ENCODE measurements around the gene FAM83E.
"Not testable (repeated sequence)": the region's sequence is repeated elsewhere in the genome, so short reads cannot be mapped to it uniquely, and the experiment has no call there.

FAM83E gene

DNA sequence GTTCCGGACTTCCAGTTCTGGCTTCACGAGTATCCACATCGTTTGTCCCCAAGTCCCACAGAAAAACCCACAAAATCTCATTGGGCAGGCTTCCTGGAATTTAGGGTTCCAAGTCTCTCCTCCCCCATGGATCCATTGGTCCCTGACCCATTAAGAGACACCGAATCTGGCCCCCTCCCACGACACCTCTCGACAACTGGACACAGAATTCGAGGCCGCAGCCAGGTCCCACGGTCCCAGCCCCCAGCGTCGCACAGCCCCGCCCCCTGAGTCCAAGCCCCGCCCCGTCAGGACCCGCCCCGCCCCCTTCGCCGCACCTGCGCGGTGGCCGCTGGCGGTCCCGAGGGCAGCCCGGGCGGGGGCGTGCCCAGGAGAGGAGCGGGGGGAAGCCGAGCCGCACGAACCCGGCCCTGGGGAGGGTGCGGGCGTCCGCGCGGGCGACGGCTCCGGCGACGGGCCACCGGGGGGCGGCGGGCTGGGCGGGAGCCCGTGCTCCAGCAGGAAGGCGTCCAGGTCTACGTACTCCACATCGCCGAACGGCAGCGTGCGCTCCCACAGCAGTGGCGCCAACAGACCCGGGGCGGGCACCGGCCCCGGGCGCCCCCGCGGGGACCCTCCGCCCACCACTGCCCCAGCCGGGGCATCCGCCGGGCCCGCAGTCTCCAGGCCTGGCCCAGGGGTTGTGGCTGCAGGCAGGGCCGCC lies 20.5 kb upstream of the FAM83E start:
- peak overlapping the region; percentile 58 for H3K4me3 ChIP-seq (ENCODE audit: low read depth, low read length)

DNA sequence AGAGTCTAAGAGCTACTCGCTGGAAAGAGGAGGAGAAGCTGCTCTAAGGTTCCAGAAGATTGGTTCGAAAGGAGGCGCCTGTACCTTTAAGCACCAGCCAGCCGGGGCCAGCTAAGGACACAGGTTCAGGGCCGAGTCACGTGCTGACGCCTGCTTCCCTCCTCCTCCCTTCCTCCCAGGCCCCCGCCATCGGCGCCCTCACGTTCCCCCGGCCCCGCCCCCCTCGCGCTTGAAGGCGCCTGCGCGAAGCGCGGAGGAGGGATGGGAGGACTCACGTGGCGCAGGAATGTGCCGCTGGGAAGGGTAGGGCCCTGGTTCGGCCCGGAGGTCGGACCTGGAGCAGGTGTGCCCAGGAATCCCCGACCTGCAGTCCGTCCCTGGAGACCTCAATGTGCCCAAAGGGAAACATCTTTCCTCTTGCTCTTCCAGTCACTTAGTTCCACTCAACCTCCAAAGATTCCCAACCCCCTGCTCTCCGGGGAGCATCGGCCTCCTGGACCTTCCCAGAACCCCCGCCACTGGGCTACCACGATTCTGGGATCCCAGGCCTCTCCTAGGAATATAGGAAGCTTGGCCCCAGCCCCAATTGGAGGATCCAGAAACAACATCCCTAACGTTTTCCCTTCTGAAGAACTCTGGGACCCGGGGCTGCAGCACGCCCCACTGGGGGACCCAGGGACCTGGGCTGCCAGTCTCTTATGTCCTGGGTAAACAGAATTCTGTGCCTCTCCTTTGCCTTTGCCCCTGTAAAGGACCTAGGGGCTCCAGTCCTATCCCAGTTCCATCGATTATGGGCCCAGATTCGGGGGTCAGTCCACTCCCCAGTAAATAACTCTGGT lies 19.8 kb upstream of the FAM83E start:
- TF ChIP-seq, protein P1, sequence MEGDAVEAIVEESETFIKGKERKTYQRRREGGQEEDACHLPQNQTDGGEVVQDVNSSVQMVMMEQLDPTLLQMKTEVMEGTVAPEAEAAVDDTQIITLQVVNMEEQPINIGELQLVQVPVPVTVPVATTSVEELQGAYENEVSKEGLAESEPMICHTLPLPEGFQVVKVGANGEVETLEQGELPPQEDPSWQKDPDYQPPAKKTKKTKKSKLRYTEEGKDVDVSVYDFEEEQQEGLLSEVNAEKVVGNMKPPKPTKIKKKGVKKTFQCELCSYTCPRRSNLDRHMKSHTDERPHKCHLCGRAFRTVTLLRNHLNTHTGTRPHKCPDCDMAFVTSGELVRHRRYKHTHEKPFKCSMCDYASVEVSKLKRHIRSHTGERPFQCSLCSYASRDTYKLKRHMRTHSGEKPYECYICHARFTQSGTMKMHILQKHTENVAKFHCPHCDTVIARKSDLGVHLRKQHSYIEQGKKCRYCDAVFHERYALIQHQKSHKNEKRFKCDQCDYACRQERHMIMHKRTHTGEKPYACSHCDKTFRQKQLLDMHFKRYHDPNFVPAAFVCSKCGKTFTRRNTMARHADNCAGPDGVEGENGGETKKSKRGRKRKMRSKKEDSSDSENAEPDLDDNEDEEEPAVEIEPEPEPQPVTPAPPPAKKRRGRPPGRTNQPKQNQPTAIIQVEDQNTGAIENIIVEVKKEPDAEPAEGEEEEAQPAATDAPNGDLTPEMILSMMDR (IDR thresholded peaks at IDR 0.05; ENCODE audit: low read depth, low read length): no peak
- H3K4me3 ChIP-seq (ENCODE audit: low read depth, low read length): peak overlapping the region; percentile 16; the same call in 1 of the 2 replicates

More for the DNA sequence above, 20.5 kb upstream of the FAM83E start:
- TF ChIP-seq, protein P1 (IDR thresholded peaks at IDR 0.05; ENCODE audit: low read depth, low read length): no peak

DNA sequence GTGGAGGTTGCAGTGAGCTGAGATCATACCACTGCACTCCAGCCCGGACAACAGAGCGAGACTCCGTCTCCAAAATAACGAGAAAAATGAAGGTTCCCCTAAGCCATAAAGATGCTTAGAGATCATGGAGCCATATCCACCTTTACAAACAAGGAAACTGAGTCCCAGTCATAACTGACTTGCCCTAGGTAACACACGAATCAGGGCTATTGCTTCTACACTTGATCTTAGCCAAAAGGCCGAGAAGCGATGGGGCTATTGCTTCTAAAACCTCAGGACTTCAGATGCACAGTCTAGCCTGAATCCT lies 19.1 kb upstream of the FAM83E start:
- TF ChIP-seq, protein P1 (IDR thresholded peaks at IDR 0.05; ENCODE audit: low read depth, low read length): no peak
- H3K4me3 ChIP-seq (ENCODE audit: low read depth, low read length): no peak overlapping the region

DNA sequence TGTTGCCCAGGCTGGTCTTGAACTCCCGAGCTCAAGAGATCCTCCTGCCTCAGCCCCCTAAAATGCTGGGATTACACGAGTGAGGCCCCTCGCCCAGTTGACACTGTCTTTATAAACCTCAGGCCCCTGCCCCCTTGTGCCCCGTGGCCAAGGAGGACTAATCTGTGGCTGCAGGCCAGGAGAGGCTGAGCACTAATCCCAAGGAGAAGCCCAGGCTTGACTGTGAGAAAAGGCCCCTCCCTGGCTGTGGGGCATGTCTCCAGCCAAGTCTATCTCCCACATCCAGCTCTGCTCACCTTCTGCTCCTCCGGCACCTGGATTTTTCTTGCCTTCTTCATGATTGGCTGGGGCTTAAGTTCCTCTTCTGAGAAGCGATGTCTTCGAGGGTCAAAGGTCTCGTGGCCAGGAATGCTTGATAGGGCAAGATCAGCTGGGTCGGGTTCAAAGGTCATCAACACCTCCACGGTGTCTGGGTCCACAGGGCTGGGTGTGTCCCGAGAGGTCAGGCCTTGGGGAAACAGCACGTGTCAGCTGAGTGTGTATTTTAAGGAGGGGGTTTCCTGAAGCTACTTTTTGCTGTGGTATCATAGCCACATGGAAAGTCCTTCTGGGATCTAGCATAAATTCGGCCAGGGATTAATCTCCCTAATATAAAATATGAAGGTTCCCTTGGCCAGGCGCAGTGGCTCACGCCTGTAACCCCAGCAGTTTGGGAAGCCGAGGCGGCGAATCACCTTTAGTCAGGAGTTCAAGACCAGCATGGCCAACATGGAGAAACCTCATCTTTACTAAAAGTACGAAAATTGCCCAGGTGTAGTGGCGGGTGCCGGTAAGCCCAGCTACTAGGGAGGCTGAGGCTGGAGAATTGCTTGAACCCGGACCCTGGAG lies 18.5 kb upstream of the FAM83E start:
- H3K4me3 ChIP-seq (ENCODE audit: low read depth, low read length): no peak overlapping the region
- TF ChIP-seq, protein P1 (IDR thresholded peaks at IDR 0.05; ENCODE audit: low read depth, low read length): no peak

DNA sequence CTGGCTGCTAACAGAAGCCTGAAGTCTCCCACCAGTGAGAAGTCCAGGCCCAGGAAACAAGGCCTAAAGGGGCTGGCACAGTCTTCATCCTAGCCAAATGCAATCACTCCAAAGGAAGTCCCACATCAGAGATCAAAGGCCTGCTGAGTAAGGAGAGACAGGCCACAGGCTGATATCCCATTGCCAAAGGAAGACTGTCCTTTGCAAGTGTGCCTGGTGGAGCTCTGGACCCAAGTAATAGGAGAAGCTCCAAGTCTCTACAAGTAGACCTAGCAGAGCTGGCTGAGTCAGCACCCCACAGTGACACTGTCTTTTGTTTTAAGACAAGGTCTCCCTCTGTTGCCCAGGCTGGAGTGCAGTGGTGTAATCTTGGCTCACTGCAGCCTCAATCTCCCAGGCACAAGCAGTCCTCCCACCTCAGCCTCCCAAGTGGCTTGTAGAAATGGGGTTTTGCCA lies 17.8 kb upstream of the FAM83E start:
- TF ChIP-seq, protein P1 (IDR thresholded peaks at IDR 0.05; ENCODE audit: low read depth, low read length): no peak
- H3K4me3 ChIP-seq (ENCODE audit: low read depth, low read length): no peak overlapping the region

DNA sequence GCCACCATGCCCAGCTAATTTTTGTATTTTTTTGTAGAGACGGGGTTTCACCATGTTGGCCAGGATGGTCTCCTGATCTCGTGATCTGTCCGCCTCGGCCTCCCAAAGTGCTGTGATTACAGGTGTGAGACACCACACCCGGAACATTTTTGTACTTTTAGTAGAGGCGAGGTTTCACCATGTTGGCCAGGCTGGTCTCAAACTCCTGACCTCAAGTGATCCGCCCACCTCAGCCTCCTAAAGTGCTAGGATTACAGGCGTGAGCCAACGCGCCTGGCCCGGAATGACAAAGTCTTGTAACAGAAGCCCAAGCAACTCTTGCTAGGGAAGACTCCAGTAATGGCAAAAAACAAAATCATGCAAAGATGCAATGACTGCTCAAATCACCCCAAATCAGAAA lies 17.4 kb upstream of the FAM83E start:
- H3K4me3 ChIP-seq (ENCODE audit: low read depth, low read length): not testable (repeated sequence)

DNA sequence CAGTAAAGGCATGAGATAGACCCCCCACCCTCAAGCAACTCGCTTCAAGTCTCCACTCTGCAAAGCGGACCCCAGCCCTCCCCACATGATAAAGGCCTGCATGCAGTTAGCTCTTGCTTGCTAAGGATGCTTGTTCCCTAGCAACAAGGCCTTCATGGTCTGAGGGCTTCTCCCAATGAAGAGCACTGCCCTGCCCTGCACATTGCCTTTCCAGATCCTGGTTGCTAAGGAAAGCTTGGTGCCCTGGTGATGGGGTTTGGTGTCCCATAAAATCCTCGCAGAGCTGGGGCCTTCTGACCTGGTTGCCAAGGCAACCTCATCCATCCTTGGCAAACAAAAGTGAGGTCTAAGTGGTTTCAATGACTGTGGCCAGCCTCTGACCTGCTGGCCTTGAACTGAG lies 16.3 kb upstream of the FAM83E start:
- TF ChIP-seq, protein P1 (IDR thresholded peaks at IDR 0.05; ENCODE audit: low read depth, low read length): no peak
- H3K4me3 ChIP-seq (ENCODE audit: low read depth, low read length): no peak overlapping the region

Data from WI38 (cell line).